GM19328 (cell line): ENCODE measurements around the gene COMMD8.

Experiments
- ATAC-seq: cut with Tn5 transposase; IDR thresholded peaks from one replicate; pipeline ENCODE4 v1.9.1; 2021; ENCODE audit warnings: mild to moderate bottlenecking, moderate library complexity; ENCODE audit not compliant: unreplicated experiment

Gene COMMD8

DNA sequence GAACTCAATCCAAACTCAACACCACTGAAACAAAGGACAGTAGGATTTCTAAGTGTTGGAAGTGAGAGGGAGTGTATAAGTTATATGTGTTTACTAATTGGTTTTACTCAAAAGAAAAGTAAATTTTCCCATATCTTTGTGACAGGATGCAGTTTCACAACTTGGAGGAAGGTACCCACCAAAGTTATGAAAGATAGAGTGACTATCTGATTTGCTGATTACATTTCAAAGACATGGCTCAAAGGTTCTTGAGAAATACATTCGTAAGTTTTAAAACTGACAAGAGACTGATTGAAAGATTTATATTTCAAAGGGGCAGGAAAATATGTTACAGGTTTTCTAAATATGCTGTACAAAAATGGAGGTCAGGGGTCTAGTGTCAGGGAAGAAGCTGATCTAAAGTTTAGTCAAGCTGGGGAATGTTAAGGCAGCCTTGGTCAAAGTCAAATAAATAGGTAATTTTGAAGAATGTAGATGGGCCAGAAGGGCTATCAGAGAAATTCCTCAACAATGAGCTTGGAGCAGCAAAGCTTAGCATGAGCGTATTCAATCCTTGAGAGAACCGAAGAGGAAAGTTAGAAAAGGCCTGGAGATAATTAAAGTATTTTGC is 9.7 kb upstream of the COMMD8 start:
- ATAC-seq, result no peak

GRCh38 chr4:47471591-47471990 is 8.1 kb upstream of the COMMD8 start:
- no peak for ATAC-seq

DNA sequence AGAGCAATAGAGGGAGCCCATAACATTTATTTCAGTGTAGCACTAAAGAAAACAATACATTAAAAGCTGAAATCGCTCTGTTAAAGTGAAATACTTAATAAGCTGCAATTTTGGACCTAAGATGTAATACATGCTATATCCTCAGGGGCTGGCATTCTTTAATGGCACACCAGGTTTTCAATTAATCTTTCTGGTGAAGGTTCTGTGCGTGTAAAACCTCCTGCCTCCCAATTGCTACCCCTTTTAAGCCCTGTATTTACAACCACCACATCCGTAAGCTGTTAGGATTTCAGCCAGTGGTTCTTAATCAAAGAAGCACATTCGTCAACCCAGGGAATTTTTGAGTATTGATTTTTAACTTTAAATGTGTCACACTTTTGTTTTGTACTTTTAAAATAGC is 7.6 kb upstream of the COMMD8 start:
- no peak for ATAC-seq

DNA sequence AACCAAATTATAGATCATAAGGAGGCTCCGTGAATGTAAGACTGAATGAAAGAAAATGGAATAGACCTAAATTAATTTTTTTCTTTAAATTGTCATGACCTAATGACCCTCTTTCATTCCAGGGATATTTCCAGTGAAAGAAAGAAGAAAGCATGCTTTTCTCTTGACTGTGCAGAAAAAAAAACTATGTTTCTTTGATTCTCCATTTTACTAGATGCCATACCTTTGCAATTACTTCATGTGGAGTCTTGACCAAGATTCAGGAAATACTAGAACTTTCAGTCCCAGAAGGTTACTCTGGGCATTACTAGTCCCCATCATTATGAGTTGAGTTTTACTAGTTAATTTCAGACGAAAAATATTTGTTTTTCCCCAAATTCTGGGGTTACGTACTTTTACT is 6.4 kb upstream of the COMMD8 start:
- ATAC-seq, result no peak

- ATAC-seq, result no peak
These were observed 5.3 kb upstream of the COMMD8 start for GRCh38 chr4:47468706-47469365.

DNA sequence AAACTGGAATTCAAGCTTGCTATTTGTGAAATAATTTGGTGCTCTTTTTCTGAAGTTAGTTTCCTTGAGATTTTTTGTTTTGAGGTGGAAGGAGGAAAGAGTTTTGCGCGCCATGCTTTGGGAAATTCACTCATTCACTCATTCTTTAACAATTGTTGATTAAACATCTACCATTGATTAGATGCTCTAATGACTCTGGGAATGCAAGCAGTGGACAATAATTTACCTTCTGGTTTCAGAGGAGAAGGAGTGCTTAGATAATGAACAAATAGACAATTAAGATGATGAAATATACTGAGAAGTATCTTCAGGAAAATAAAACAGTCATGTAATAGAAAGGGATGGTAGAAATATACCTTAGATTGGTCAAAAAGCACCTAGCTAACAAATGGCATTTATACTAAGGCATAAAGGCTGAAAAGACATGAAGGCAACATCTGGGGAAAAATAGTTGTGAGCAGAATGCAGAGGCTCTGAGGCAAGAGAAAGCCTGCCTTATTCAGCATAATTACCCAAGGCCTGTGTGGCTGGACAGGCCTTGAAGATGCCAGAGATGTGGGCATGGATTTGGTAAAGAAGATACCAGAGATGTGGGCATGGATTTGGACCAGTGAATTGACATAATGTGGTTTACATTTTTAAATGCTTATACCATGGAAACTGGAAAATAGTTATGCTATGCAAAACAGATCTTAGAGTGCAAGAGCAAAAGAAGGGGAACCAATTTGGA is 2.7 kb upstream of the COMMD8 start:
- no peak for ATAC-seq

GRCh38 chr4:47465004-47465403 is 1.5 kb upstream of the COMMD8 start:
- no peak for ATAC-seq

DNA sequence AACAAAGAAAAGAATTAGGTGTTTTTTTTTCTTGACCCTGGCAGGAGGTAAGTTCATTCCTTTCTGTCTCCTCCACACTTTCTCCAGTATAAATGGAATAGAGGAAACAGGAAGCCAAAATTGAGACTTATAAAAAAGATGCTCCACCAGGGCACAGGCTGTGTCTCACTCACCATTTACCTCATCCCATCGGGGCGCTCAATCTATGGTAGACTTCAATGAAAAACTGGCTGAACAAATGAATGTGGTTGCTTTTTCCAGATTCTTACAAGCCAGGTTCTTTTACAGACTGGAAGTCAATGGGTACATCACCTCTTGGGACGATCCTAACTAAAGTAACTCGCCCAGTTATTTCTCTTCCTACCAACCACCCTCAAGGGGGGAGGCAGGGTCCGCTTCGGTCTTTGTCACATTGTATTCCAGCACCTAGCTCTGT is 685 bp downstream of the COMMD8 start:
- ATAC-seq, result no peak

- ATAC-seq, result no peak
These were observed 11.8 kb downstream of the COMMD8 start for GRCh38 chr4:47451657-47452056.

DNA sequence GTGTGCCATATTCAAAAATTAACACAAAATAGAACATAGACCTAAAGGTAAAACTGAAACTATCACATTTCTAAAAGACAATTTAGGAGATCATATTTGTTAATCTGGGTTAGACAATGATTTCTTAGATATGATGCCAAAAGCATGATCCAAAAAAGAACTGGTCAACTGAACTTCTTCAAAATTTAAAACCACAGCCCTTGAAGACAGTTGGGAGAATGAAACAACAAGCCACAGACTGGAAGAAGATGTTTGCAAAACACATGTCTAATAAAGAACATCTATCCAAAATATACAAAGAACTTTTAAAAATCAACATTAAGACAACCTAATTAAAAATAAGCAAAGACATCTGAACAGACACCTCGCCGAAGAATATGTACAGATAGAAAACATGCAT is 19.5 kb downstream of the COMMD8 start:
- ATAC-seq, result no peak

DNA sequence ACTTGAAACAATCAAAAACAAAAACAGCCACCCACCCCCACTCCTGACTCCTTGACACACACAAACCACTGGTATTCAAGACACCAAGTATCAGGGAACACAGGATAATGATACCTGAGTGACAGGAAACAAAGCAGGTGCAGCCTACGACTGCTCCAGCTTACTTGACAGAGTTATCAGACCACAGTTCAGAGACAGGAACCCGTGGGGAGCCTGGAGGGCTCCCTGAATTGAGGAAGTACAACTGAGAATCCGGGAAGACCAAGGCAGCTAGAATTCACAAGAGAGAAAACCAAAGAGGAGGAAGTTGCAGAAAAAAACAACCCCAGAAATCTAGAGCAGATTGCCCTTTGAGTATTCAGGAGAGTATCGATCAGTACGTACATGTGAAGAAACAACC is 20.5 kb downstream of the COMMD8 start:
- peak; percentile 51 for ATAC-seq

DNA sequence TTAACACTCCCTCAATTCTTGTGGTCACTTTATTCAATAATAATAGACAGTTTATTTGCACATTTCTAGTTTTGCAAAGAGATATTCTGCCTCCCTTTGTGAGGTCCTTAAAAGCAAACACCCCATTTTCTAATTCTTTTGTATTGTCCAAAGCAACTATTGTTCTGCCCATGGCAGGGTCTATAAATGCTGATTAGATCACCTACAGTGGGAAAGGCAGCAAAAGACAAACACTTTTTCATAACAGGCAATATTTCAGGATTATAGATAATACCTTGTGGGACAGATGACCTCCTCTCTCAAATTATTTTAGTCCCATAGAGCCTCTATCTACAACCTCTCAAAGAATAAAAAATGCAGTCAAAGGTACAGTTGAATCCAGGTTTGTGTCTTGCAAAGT is 28.6 kb downstream of the COMMD8 start:
- no peak for ATAC-seq

- ATAC-seq, result no peak
These were observed 30.8 kb downstream of the COMMD8 start for GRCh38 chr4:47432749-47433148.

GRCh38 chr4:47427935-47428334 is 35.6 kb downstream of the COMMD8 start:
- ATAC-seq, result no peak

GRCh38 chr4:47425628-47426027 is 37.9 kb downstream of the COMMD8 start:
- no peak for ATAC-seq

GRCh38 chr4:47419296-47419695 is 44.2 kb downstream of the COMMD8 start:
- no peak for ATAC-seq

- no peak for ATAC-seq
These were observed 45.4 kb downstream of the COMMD8 start for GRCh38 chr4:47418147-47418546.

GRCh38 chr4:47415719-47416118 is 47.8 kb downstream of the COMMD8 start:
- ATAC-seq, result peak; percentile 68

GRCh38 chr4:47413521-47413920 is 50.0 kb downstream of the COMMD8 start:
- no peak for ATAC-seq

DNA sequence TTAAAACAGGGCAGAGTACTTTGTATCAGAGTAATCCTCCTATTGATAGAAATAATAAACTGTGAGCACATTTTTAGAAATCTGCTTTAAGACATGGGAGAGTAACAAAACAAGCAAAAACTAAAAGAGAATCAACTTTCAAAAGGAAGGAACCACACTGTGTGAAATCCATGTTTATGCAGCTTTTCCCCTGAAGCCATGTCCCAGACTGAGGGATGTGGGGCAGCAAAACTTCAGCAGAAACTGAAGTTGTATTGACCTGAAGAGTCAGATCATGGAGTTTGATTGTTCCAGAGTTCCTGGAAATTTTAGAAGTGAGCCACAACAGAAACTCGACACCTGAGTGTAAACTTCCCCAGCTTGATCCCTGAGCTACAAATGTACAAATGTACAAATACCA is 53.2 kb downstream of the COMMD8 start:
- ATAC-seq, result no peak

DNA sequence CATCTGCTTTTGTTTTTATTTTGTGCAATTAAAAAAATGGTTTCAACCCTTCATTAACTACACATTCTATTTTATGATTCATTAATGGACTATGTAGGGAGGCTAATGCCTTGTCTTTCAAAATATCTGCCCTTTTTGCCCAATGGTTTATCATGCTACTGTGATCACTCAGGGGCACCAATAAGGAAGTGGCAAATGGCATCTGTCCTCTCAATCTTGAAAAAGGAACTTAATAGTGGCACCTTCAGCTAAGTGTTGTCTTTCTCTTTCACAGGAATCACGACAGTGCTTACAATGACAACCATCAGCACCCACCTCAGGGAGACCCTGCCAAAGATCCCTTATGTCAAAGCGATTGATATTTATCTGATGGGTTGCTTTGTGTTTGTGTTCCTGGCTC is 57.1 kb downstream of the COMMD8 start:
- ATAC-seq, result no peak
